ENCODE measurements around the gene TUBB. TPM values are rescaled to one million over a fixed set of nuclear protein-coding genes. Genes with fewer than 3 reads are reported as not detected.

TUBB gene
- total and polyA plus RNA-seq, 2 of the 8 experiments (the other 6 are each of a cell fraction or from before 2014, with no cell fraction given), result 1,880 to 3,022 TPM

DNA sequence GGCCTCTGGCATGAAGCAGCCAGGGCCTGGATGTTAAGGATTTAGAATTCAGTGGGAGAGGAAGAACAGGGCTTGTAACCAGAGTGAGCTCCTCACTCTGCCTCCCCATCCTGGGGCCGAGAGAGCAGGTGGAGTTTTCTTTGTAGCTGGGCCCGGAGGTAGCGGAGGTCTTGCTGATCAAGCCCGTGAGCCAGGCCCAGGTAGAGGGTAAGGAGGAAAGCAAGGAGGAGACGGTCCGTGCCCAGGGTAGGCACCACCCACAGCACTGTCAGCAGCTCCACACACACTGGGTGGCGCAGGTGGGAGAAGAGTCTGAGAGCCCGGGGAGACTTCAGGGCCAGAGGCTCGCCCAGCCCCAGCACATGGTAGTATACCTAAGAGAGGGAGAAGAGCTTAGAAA lies 31.6 kb upstream of the TUBB start (continued):
- TF ChIP-seq POLR2AphosphoS5 (IDR thresholded peaks at IDR 0.05; ENCODE audit: low read depth, low read length) (no peak), YY1 (IDR thresholded peaks at IDR 0.05; ENCODE audit: low read depth, low read length) (no peak), TEAD4 (IDR thresholded peaks at IDR 0.05; ENCODE audit: low read depth, low read length) (no peak)
